ENCODE data around the gene MST1R.

Gene MST1R

GRCh38 chr3:49873623-49874022, 30.1 kb downstream of the MST1R start:
- DNase-seq = no peak

DNA sequence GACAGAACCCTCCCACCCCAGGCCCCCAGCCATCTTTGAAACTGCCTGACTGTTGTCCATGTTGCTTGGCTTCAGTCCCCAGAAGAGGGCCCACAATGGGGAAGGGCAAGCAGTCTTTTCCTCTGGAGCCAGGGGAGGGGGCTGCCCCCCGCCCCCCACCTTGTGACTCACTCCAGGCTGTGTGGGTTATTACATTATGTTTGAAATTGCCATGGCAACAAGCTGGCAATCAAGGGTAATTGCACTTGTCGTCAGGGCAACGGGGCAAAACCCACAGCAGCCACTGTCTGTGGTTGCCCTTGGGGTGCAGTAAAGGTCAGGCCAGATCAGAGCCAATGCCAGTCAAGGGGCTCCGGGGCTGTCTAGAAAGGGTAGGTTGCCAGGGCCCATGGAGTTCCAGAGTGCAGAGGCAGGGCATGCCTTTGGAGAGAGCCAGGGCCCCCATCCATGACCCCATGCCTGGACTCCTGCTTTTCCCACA, 30.8 kb downstream of the MST1R start:
- no peak for DNase-seq

DNA sequence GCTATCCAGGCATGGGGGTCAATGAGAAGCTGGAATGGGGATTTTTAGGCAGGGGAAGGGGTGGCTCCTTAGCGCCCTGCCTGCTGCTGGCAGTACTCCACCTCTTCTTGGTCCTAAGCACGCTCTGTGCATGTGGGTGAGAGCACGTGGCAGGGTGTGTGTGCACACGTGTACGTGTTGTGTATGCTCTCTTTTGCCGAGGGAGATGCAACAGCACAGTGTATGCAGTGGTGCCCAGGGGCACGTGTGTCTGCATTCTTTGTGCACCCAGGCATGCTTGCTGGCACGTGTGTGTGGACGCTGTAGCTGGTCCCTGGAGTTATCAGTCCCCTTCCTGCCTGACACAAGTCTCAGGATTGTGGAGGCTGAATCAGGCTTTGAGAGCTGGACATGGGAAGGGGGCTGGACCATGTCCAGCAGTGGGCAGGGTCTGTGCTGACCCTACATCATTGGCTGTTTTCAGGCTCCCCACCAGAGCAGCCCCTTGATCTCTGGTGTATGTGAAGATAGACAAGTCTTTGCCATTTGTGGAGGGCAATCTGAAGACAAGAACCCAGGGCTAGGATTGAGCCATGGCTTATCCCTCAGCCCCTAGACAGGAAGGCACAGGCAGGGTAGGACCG, 32.0 kb downstream of the MST1R start:
- no peak for DNase-seq

GRCh38 chr3:49869525-49870126, 34.0 kb downstream of the MST1R start, which contains the start of gene CAMKV:
Gene CAMKV (minus strand): TSS chr3:49869906. CDS start chr3:49862388, 7,518 bp downstream.
- peak; percentile 48 for DNase-seq

DNA sequence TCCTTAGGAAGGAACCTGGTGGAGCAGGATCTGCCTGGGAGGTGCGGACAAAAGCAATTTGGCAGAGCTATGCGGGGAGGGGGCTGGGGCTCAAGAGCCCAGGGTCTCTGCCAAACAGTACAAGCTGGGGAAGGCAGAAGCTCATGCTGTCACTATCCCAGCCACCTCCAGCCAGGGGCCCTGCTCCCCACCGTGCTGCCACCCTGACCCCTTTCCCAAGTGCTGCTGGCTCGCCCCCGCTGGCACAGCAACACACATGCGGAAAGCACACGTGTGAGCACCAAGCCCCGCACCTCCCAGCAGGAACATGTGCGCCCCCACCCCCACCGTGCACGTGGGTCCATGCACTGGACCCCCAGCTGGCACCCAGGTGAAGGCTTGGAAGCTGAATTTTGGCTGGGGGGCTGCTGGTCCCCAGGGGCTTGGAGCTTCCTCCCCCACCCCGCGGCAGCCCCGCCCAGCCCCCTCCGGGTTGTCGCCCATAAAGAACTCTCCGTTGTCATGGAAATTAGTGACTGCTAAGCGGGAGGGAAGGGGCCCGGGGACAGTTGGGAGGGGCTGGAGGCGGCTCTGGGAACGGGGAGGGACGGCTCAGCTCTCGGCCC, 34.7 kb downstream of the MST1R start:
- peak; percentile 19 for DNase-seq

GRCh38 chr3:49867871-49868321, 35.8 kb downstream of the MST1R start:
- DNase-seq = no peak

DNA sequence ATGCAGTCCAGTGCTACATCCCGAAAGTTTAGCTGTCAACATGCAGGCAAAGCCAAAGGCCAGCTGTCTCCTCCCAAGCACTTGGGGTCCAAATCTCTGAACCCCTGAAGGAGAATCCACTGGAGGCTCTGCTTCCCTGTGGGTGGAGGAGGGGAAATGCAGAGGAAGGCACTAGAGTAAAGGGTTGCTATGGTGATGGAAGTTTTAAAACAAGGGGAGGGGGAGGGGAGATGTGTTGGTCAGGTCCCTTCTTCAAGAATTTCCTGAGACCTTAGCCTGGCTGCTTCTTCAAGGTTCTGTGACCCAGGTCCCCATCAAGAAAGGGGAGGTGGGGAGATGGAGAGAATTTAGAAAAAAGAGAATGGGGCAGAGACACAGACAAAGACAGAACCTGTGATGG, 36.3 kb downstream of the MST1R start:
- no peak for DNase-seq

DNA sequence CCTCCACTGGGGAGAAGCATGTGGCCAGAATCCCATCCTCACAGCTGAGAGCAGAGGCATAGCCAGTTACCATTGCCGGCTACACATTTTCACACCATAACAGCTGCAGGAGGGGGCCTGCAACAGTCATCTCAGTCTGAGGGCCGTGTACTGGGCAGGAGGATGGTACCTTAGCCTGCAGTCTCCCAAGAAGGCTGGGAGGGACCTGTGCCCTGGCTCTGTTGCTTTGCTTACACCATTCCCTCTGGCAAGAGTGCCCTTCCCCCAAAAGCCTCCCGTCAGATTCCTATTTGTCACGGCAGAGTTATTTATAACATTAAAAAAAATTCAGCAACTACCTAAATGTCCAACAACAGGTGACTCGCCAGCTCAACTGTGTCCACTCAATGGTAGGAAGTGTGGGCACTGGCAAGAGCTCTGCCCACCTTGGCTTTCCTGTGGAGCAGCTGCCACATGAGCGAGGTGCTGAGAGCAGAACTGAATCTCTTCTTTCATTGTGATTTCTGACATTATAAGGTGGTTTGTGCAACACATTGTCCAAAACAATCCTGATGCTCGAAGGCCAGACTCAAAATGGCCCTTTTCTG, 38.4 kb downstream of the MST1R start:
- no peak for DNase-seq

GRCh38 chr3:49864505-49864904, 39.2 kb downstream of the MST1R start:
- DNase-seq = no peak

GRCh38 chr3:49859576-49860305, 43.9 kb downstream of the MST1R start:
- no peak for DNase-seq

GRCh38 chr3:49856181-49857005, 47.3 kb downstream of the MST1R start, which contains the start of gene TRAIP:
Gene TRAIP (minus strand): TSS chr3:49856564. CDS start chr3:49856453, 111 bp downstream.
- peak; percentile 91 for DNase-seq

DNA sequence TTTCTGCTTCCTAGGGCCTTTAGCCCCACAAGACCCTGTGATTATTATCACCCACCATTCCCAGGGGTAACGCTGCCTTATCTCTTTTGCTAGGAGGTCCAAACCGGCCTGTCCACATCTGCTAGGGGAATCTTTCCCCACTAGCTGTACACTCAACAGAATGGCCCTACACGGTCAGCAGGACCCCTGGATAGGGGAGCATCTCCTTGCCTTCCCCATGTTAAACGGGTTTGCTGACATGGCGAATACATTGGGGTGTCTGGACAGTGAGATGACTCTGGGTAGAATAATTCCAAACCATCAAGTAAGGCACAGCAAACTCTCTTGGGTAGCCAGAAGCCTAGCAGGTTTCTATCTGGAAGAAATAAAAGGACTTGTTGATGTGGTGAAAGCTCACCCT, 48.0 kb downstream of the MST1R start:
- no peak for DNase-seq

- DNase-seq = no peak
Measured at GRCh38 chr3:49845694-49846093, 58.0 kb downstream of the MST1R start.

- no peak for DNase-seq
Measured at GRCh38 chr3:49844464-49845183, 59.0 kb downstream of the MST1R start.

DNA sequence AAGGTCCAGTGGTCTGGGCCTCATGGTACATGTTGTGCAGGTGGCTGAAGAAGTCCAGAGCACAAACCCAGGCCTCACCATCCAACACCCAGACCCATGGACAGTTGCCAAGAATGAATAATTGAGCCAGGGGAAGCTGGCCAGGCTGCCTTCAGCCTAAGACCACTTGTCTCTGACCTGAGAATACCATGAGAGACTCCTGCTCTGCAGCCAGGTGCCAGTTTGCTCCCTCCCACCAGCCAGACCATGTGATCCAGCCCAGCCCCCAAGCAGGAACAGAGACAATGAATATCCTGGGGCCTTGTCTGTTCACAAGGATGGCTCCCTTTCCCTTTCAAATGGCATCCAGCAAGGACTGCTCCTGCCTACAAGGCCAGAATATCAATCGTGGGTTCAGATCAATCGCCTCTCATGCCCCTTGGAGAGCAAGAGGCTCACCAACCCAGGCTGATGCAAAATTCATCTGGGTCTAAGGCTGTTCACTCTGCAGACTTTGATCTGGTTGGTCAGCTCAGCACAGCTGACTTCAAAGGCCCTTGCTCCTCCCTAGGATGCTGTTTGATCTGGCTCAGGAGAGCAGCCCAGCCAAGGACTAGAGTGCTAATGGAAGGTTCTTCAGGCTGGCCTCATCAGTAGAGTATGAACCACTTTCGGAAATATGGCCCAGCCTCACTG, 60.7 kb downstream of the MST1R start:
- no peak for DNase-seq

DNA sequence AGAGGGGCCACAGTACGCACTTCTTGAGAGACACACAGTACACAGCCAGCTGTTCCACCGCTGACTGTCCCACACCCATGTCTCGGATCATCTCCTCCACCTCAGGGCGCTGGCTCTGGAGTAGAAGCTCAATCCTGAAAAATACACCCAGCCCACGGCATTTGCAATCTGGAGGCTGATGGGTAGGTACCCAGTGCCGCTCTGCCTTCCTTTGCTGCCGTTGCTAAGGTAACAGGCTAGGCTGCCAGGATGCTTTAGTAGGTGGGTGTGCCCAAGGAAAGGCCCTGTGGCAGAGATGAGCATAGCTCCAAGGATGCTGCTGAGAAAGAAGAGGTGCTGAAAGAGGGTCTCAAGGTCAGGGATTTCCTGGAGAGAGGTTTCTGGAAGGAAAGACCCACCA, 61.9 kb downstream of the MST1R start:
- no peak for DNase-seq

DNA sequence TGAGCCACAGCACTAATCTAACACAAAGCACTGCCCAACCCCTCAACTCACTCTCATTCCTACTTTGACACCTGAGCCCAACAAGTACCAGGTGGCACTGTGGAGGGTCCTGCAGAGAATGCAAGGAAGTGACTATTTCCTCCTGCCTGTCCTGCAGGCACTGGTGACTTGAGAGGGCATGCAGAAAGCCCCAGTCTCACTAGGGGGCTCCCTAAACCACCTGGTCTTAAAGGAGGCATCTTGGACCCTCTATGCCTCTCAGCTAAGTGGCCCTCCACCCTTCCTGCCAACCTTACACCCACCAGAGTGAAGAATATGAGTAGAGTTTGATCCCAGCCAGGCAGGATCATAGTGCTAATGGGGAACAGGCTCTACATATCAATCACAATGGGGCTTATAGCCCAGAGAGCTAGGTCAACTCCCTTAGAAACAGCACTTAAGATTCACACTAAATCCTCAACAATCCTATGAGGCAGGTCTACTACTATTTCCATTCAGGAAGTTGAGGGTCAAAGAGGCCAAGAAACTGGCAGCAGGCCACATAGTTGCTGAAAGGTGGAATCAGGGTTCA, 62.5 kb downstream of the MST1R start:
- peak; percentile 13 for DNase-seq

- no peak for DNase-seq
Measured at GRCh38 chr3:49840388-49840787, 63.3 kb downstream of the MST1R start.

GRCh38 chr3:49839193-49839809, 64.4 kb downstream of the MST1R start:
- DNase-seq = peak; percentile 71

Data from NCI-H2171 treated with DMSO at 0.1 percent for 48 hours (cell line).